NB4 (cell line): ENCODE data around the gene NFATC1.

ENCODE experiments used
- DNase-seq: peaks from one replicate; pipeline ENCODE4 v3.0.0; 2010; ENCODE audit warnings: low read depth
- H3K4me3 ChIP-seq: one replicate; pipeline ENCODE4 v1.5.1; 2011; ENCODE audit warnings: mild to moderate bottlenecking, low read depth, low read length, moderate library complexity
- CTCF ChIP-seq: IDR thresholded peaks from one replicate; pipeline ENCODE4 v1.5.1; 2012; ENCODE audit warnings: low read depth, low read length
- MAX ChIP-seq: IDR thresholded peaks from 2 replicates; pipeline ENCODE4 v1.6.1; 2011; ENCODE audit warnings: low read depth, low read length
- MYC ChIP-seq: IDR thresholded peaks from 2 replicates; pipeline ENCODE4 v1.6.1; 2011; ENCODE audit warnings: low read depth, low read length
- POLR2A ChIP-seq: IDR thresholded peaks from 2 replicates; pipeline ENCODE4 v1.6.1; 2011; ENCODE audit warnings: mild to moderate bottlenecking; ENCODE audit not compliant: insufficient read length; ENCODE audit errors: extremely low read depth

The NFATC1 gene

GRCh38 chr18:79438089-79438897 is 42.6 kb downstream of the NFATC1 start:
- TF ChIP-seq MAX = no peak
- TF ChIP-seq MYC = no peak
- no peak for DNase-seq
- no peak overlapping the region for H3K4me3 ChIP-seq

- H3K4me3 ChIP-seq = no peak overlapping the region
- TF ChIP-seq MAX = no peak
- no peak for TF ChIP-seq POLR2A
- TF ChIP-seq CTCF = no peak
- TF ChIP-seq MYC = no peak
- DNase-seq = peak; percentile 46
Observed at GRCh38 chr18:79438898-79439627, 43.3 kb downstream of the NFATC1 start.

- H3K4me3 ChIP-seq = no peak overlapping the region
- no peak for TF ChIP-seq POLR2A
- TF ChIP-seq CTCF = no peak
- TF ChIP-seq MAX = no peak
- TF ChIP-seq MYC = no peak
- no peak for DNase-seq
Observed at GRCh38 chr18:79439628-79440023, 43.9 kb downstream of the NFATC1 start.

GRCh38 chr18:79440316-79441110 is 44.8 kb downstream of the NFATC1 start:
- DNase-seq = peak; percentile 46
- TF ChIP-seq CTCF (no peak), POLR2A (no peak), MAX (no peak), MYC (no peak)
- H3K4me3 ChIP-seq = no peak overlapping the region

GRCh38 chr18:79441420-79441819 is 45.7 kb downstream of the NFATC1 start:
- DNase-seq = no peak
- TF ChIP-seq CTCF (no peak), MYC (no peak), POLR2A (no peak), MAX (no peak)
- no peak overlapping the region for H3K4me3 ChIP-seq
